Measurements from ENCODE around the gene CACNA2D2. TPM values are rescaled to one million over a fixed set of nuclear protein-coding genes. Genes with fewer than 3 reads are reported as not detected.

Gene CACNA2D2
- total and polyA plus RNA-seq, 4 donors, result 28.2 to 111 (median 69.1) TPM

DNA sequence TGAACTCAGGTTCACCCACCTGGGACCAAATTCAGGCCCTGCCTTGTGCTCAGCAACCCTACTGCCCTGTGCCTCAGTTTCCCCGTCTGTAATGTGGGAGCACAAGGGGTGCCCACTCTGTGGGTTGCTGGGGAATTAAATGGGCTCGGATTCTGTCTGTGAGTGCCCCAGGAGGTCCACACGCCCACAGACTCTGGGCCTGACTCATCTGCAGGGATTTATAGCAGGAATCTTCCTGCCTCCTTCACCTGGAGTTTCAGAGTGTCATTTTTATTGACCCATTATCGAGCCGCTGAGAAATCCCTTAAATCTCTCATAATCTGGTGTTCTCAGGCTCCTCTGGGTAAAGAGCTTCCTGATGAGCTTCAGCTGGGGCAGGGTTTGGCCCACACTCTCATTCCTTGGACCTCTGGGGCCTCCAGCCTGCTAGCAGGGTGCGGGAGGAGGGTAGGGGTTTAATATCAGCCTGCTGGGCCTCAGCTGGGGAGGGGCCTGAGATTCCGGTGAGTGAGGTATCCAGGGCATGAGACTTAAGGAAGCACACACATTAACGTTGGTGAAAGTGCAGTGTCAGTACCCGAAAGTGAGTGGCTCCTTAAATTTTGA, 47.7 kb upstream of the CACNA2D2 start:
- ATAC-seq (ENCODE audit: insufficient read depth, low FRiP score), result no peak

GRCh38 chr3:50550079-50550736, 46.8 kb upstream of the CACNA2D2 start:
- Histone ChIP-seq H3K9ac (ENCODE audit: insufficient read depth in 1 of 2, low read length in 2 of 2) (peak overlapping the region in 1 of 2 donors; percentile 32), H3K27me3 (ENCODE audit: control insufficient read depth in 3 of 3, insufficient read depth in 3 of 3, low read length in 2 of 3) (no peaks in the 10 kb centered on the region), H3K4me3 (no peak overlapping the region), H3K27ac (ENCODE audit: low read depth in 1 of 2, low read length in 1 of 2) (no peak overlapping the region), H3K36me3 (ENCODE audit: control insufficient read depth in 4 of 4, insufficient read depth in 4 of 4, low read length in 4 of 4) (no peaks in the 10 kb centered on the region), H3K4me1 (ENCODE audit: control insufficient read depth in 5 of 5, insufficient read depth in 5 of 5, low read length in 5 of 5) (peaks cover 0 to 18% (median 8%) of the 10 kb centered on the region in 5 donors), H3K9me3 (ENCODE audit: control insufficient read depth in 4 of 4, insufficient read depth in 3 of 4, low read length in 3 of 4) (no peaks in the 10 kb centered on the region)
- ATAC-seq (ENCODE audit: insufficient read depth, low FRiP score) (no peak), DNase-seq (peak; percentile 62 to 66 (median 65))
- WGBS, 2 donors, result 48 to 60% methylated on average over 12 to 13 of the region's 13 CpGs
- TF ChIP-seq CTCF (IDR thresholded peaks at IDR 0.05; ENCODE audit: control extremely low read depth, extremely low read depth), result peak; percentile 43

More for the DNA sequence above, 47.7 kb upstream of the CACNA2D2 start:
- peak in 2 of 3 donors; percentile 56 to 66 for DNase-seq
- Histone ChIP-seq H3K9ac (ENCODE audit: insufficient read depth in 1 of 2, low read length in 2 of 2) (peak overlapping the region in 1 of 2 donors; percentile 32), H3K27me3 (ENCODE audit: control insufficient read depth in 3 of 3, insufficient read depth in 3 of 3, low read length in 2 of 3) (no peaks in the 10 kb centered on the region), H3K4me3 (no peak overlapping the region), H3K36me3 (ENCODE audit: control insufficient read depth in 4 of 4, insufficient read depth in 4 of 4, low read length in 4 of 4) (no peaks in the 10 kb centered on the region), H3K27ac (ENCODE audit: low read depth in 1 of 2, low read length in 1 of 2) (no peak overlapping the region), H3K9me3 (ENCODE audit: control insufficient read depth in 4 of 4, insufficient read depth in 3 of 4, low read length in 3 of 4) (no peaks in the 10 kb centered on the region), H3K4me1 (ENCODE audit: control insufficient read depth in 5 of 5, insufficient read depth in 5 of 5, low read length in 5 of 5) (peaks cover 0 to 18% (median 8%) of the 10 kb centered on the region in 5 donors)
- no peak for TF ChIP-seq CTCF (IDR thresholded peaks at IDR 0.05; ENCODE audit: control extremely low read depth, extremely low read depth)
- WGBS, 2 donors, result 59% methylated on average over 9 of the region's 9 CpGs

DNA sequence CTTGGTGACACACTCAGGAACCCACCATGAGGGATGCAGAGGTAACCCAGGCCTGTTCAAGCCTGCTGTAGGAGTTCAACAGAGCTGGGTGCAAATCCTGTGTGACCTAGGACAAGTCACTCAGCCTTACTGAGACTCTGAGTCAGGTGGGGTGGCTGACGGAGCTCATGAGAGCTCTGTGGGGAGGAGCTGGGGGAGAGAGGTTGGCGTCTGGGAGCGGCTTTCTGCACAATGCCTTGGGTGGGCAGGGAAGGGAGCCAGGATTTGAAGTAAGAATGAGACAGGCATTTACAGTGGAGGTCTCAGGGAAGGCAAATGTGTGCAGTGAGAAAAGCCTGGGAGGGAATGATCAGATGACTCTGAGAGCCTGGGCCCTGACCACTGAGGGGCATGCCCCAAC, 45.8 kb upstream of the CACNA2D2 start:
- no peaks in the 10 kb centered on the region for H3K27me3 ChIP-seq (ENCODE audit: control insufficient read depth in 3 of 3, insufficient read depth in 3 of 3, low read length in 2 of 3)
- ATAC-seq (ENCODE audit: insufficient read depth, low FRiP score) (no peak), DNase-seq (no peak)
- H3K4me3 ChIP-seq, result no peak overlapping the region
- H3K9ac ChIP-seq (ENCODE audit: insufficient read depth in 1 of 2, low read length in 2 of 2), result no peak overlapping the region
- H3K27ac ChIP-seq (ENCODE audit: low read depth in 1 of 2, low read length in 1 of 2), result no peak overlapping the region
- H3K4me1 ChIP-seq (ENCODE audit: control insufficient read depth in 5 of 5, insufficient read depth in 5 of 5, low read length in 5 of 5), result peaks cover 0 to 18% (median 8%) of the 10 kb centered on the region in 5 donors
- 90% methylated on average over 3 of the region's 3 CpGs for WGBS, 2 donors
- no peaks in the 10 kb centered on the region for H3K9me3 ChIP-seq (ENCODE audit: control insufficient read depth in 4 of 4, insufficient read depth in 3 of 4, low read length in 3 of 4)
- no peak for TF ChIP-seq CTCF (IDR thresholded peaks at IDR 0.05; ENCODE audit: control extremely low read depth, extremely low read depth)
- H3K36me3 ChIP-seq (ENCODE audit: control insufficient read depth in 4 of 4, insufficient read depth in 4 of 4, low read length in 4 of 4), result no peaks in the 10 kb centered on the region

All from lung (tissue), 12 donors.